ENCODE measurements around the gene KCNMA1.

DNA sequence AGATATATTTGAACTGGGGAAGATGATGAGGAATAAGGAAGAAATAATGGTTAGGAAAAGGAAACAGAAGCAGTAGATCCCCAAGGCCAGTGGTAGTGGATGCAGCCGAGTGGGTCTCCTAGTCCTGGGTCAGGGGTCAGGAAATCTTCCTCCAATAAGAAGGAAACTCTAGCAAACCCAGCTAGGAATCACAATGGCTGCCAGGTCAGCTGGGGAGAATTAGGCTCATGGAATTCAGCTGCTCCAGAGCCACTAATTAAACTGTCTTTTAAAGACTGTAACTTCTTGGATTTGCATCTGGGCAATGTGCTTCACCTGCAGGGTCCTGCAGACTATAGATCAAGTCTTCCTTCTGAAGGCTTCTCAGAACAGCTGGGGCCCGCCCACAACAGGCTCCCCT, 644.4 kb downstream of the KCNMA1 start:
- TF ChIP-seq EP300 (IDR thresholded peaks at IDR 0.05; ENCODE audit: low read length) (no peak), NELFE (IDR thresholded peaks at IDR 0.05; ENCODE audit: insufficient read depth, insufficient read length) (no peak), CCAR2 (IDR thresholded peaks at IDR 0.05; ENCODE audit: low read depth, low read length) (no peak), ZNF431 (CRISPR knock-in tag; IDR thresholded peaks at IDR 0.05) (no peak)
- TF ChIP-seq, protein P1, sequence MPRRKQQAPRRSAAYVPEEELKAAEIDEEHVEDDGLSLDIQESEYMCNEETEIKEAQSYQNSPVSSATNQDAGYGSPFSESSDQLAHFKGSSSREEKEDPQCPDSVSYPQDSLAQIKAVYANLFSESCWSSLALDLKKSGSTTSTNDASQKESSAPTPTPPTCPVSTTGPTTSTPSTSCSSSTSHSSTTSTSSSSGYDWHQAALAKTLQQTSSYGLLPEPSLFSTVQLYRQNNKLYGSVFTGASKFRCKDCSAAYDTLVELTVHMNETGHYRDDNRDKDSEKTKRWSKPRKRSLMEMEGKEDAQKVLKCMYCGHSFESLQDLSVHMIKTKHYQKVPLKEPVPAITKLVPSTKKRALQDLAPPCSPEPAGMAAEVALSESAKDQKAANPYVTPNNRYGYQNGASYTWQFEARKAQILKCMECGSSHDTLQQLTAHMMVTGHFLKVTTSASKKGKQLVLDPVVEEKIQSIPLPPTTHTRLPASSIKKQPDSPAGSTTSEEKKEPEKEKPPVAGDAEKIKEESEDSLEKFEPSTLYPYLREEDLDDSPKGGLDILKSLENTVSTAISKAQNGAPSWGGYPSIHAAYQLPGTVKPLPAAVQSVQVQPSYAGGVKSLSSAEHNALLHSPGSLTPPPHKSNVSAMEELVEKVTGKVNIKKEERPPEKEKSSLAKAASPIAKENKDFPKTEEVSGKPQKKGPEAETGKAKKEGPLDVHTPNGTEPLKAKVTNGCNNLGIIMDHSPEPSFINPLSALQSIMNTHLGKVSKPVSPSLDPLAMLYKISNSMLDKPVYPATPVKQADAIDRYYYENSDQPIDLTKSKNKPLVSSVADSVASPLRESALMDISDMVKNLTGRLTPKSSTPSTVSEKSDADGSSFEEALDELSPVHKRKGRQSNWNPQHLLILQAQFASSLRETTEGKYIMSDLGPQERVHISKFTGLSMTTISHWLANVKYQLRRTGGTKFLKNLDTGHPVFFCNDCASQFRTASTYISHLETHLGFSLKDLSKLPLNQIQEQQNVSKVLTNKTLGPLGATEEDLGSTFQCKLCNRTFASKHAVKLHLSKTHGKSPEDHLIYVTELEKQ (CRISPR knock-in tag; IDR thresholded peaks at IDR 0.05): no peak
- TF ChIP-seq, protein P2, sequence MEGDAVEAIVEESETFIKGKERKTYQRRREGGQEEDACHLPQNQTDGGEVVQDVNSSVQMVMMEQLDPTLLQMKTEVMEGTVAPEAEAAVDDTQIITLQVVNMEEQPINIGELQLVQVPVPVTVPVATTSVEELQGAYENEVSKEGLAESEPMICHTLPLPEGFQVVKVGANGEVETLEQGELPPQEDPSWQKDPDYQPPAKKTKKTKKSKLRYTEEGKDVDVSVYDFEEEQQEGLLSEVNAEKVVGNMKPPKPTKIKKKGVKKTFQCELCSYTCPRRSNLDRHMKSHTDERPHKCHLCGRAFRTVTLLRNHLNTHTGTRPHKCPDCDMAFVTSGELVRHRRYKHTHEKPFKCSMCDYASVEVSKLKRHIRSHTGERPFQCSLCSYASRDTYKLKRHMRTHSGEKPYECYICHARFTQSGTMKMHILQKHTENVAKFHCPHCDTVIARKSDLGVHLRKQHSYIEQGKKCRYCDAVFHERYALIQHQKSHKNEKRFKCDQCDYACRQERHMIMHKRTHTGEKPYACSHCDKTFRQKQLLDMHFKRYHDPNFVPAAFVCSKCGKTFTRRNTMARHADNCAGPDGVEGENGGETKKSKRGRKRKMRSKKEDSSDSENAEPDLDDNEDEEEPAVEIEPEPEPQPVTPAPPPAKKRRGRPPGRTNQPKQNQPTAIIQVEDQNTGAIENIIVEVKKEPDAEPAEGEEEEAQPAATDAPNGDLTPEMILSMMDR (IDR thresholded peaks at IDR 0.05 in 2 of 3, conservative IDR thresholded peaks at IDR 0.05 in 1 of 3; ENCODE audit: insufficient read depth in 2 of 3, low read depth in 1 of 3, low read length in 3 of 3): no peak
